IMR-90 (cell line): ENCODE measurements around the gene LENG9. TPM values are rescaled to one million over a fixed set of nuclear protein-coding genes. Genes with fewer than 3 reads are reported as not detected.
"Not testable (repeated sequence)": the region's sequence is repeated elsewhere in the genome, so short reads cannot be mapped to it uniquely, and the experiment has no call there.

Experiments used
- ATAC-seq: fragments of 200-7000 bp; cut with Tn5 transposase; 2 replicates; pipeline ENCODE4 v1.9.1; 2020; ENCODE audit warnings: low read depth, mild to moderate bottlenecking, moderate library complexity
- BruUV-seq: library from RNA; stranded (reverse); fragments of 400-500 nt; replicated peaks from 2 replicates; lab custom pipeline; 2021; lab: Mats Ljungman, UMichigan
- CTCF ChIA-PET: fragments of 300-600 bp; formaldehyde crosslinking; extraction: SDS; loops from one replicate; lab custom pipeline; 2021; ENCODE audit warnings: antibody characterized with exemption; lab: Yijun Ruan, JAX
- POLR2A ChIA-PET: fragments of 300-600 bp; sonication (Branson Sonifier 250); formaldehyde crosslinking; loops from one replicate; lab custom pipeline; 2022; ENCODE audit warnings: antibody characterized with exemption; ENCODE audit not compliant: unreplicated experiment; lab: Charles Lee
- DNase-seq: peaks from one replicate; pipeline ENCODE4 v3.0.0; 2013
- H2AFZ ChIP-seq: replicated peaks from 2 replicates; pipeline ENCODE3; 2013; ENCODE audit warnings: low read length, mild to moderate bottlenecking; ENCODE audit not compliant: poor library complexity
- H2AK5ac ChIP-seq: 2 replicates; pipeline ENCODE4 v1.6.1; 2013; ENCODE audit warnings: low read depth, low read length, inconsistent platforms
- H2AK9ac ChIP-seq: replicated peaks from 2 replicates; pipeline ENCODE3; 2013; ENCODE audit warnings: mild to moderate bottlenecking, low read depth, low read length, moderate library complexity; ENCODE audit not compliant: poor library complexity
- H2BK120ac ChIP-seq: 2 replicates; pipeline ENCODE4 v1.6.1; 2013; ENCODE audit warnings: low read depth, low read length, inconsistent platforms
- H2BK15ac ChIP-seq: 3 replicates; pipeline ENCODE4 v1.6.1; 2013; ENCODE audit warnings: low read depth, low read length, inconsistent platforms
- H2BK20ac ChIP-seq: 2 replicates; pipeline ENCODE4 v1.6.1; 2013; ENCODE audit warnings: low read depth, mild to moderate bottlenecking, inconsistent platforms, low read length, moderate library complexity
- H2BK5ac ChIP-seq: 2 replicates; pipeline ENCODE4 v1.6.1; 2013; ENCODE audit warnings: mild to moderate bottlenecking, low read depth, low read length, inconsistent platforms; ENCODE audit not compliant: poor library complexity, severe bottlenecking
- H3K14ac ChIP-seq: replicated peaks from 2 replicates; pipeline ENCODE4 v1.6.1; 2013; ENCODE audit warnings: low read depth, low read length, inconsistent platforms
- H3K18ac ChIP-seq: 2 replicates; pipeline ENCODE4 v1.6.1; 2013; ENCODE audit warnings: low read depth, low read length, control low read depth
- H3K23ac ChIP-seq: 2 replicates; pipeline ENCODE4 v1.6.1; 2013; ENCODE audit warnings: low read depth, low read length, inconsistent platforms
- H3K27ac ChIP-seq: 2 replicates; pipeline ENCODE4 v1.5.1; 2013; ENCODE audit warnings: mild to moderate bottlenecking, control low read depth, low read length; ENCODE audit not compliant: insufficient read depth
- H3K27me3 ChIP-seq: 2 replicates; pipeline ENCODE4 v1.6.1; 2013; ENCODE audit warnings: low read length; ENCODE audit not compliant: control insufficient read depth, insufficient read depth
- H3K36me3 ChIP-seq: 2 replicates; pipeline ENCODE4 v1.6.1; 2013; ENCODE audit warnings: low read length, mixed read lengths; ENCODE audit not compliant: control insufficient read depth, insufficient read depth
- H3K4ac ChIP-seq: 2 replicates; pipeline ENCODE4 v1.6.1; 2013; ENCODE audit warnings: low read depth, low read length, inconsistent platforms
- H3K4me1 ChIP-seq: 2 replicates; pipeline ENCODE4 v1.6.1; 2013; ENCODE audit warnings: low read length, mixed read lengths; ENCODE audit not compliant: control insufficient read depth, insufficient read depth
- H3K4me2 ChIP-seq: 2 replicates; pipeline ENCODE4 v1.6.1; 2013; ENCODE audit warnings: low read depth, mild to moderate bottlenecking, control low read depth, low read length, moderate library complexity
- H3K4me3 ChIP-seq: 2 replicates; pipeline ENCODE4 v1.5.1; 2013; ENCODE audit warnings: low read depth, mild to moderate bottlenecking, control low read depth, low read length, moderate library complexity; ENCODE audit not compliant: insufficient read depth
- H3K56ac ChIP-seq: 2 replicates; pipeline ENCODE4 v1.6.1; 2013; ENCODE audit warnings: low read length, inconsistent platforms; ENCODE audit not compliant: insufficient read depth; ENCODE audit errors: extremely low read depth
- H3K79me1 ChIP-seq, 2 experiments: 2 replicates each; pipeline ENCODE4 v1.6.1; 2013; ENCODE audit warnings: low read length in 2 of 2, inconsistent platforms in 1 of 2, low read depth in 1 of 2
- H3K9ac ChIP-seq: 2 replicates; pipeline ENCODE4 v1.6.1; 2013; ENCODE audit warnings: low read depth, low read length, control low read depth
- H3K9me1 ChIP-seq: 2 replicates; pipeline ENCODE4 v1.6.1; 2013; ENCODE audit warnings: low read length, inconsistent platforms; ENCODE audit not compliant: insufficient read depth
- H3K9me3 ChIP-seq: 2 replicates; pipeline ENCODE4 v1.6.1; 2013; ENCODE audit warnings: low read length; ENCODE audit not compliant: control insufficient read depth, insufficient read depth
- H4K20me1 ChIP-seq: 2 replicates; pipeline ENCODE4 v1.6.1; 2013; ENCODE audit warnings: low read length, inconsistent platforms; ENCODE audit not compliant: insufficient read depth
- H4K5ac ChIP-seq: 2 replicates; pipeline ENCODE4 v1.6.1; 2013; ENCODE audit warnings: mild to moderate bottlenecking, low read depth, low read length, control low read depth
- H4K8ac ChIP-seq, 2 experiments: 2 replicates each; pipeline ENCODE4 v1.6.1; 2013; ENCODE audit warnings: low read depth in 2 of 2, low read length in 2 of 2, control low read depth in 1 of 2, inconsistent platforms in 1 of 2
- H4K91ac ChIP-seq: 2 replicates; pipeline ENCODE4 v1.6.1; 2013; ENCODE audit warnings: low read depth, low read length, inconsistent platforms; ENCODE audit not compliant: insufficient read depth
- WGBS, 2 experiments: methylation state at CpG; one replicate each; pipeline versions ENCODE4 v1.1.5 to v1.1.7; 2013; ENCODE audit warnings: missing lambda C conversion rate in 2 of 2; ENCODE audit not compliant: insufficient read length in 1 of 2; ENCODE audit errors: extremely low coverage in 2 of 2; 5-methylcytosine and 5-hydroxymethylcytosine counted together
- dilution Hi-C: fragments of 300-500 bp; cut with HindIII; formaldehyde crosslinking; loops from one replicate; pipeline ENCODE4 v1.14.3; 2018; ENCODE audit warnings: low sequenced_read_pairs; ENCODE audit not compliant: unreplicated experiment
- in situ Hi-C: fragments of 300-500 bp; cut with MboI; formaldehyde crosslinking; loops from 3 replicates; pipeline ENCODE4 v1.14.3; 2019; ENCODE audit warnings: low sequenced_read_pairs, inconsistent platforms, mixed read lengths
- intact Hi-C: fragments of 100-400 bp; cut with micrococcal nuclease; formaldehyde crosslinking; loops from 2 replicates; pipeline ENCODE4 v1.10.0; 2022
- polyA plus RNA-seq, 3 experiments: library from polyadenylated mRNA; depleted of rRNA; stranded (reverse); fragments of >200 nt; gene quantifications; 2 replicates each; pipeline ENCODE4 v1.2.3, GENCODE V29; 2012; ENCODE audit warnings: low replicate concordance in 1 of 3
- total RNA-seq: library from RNA; depleted of rRNA; stranded (reverse); fragments of >200 nt; gene quantifications from 2 replicates; pipeline ENCODE4 v1.2.3, GENCODE V29; 2012

The LENG9 gene
- total and polyA plus RNA-seq, 2 of the 4 experiments (the other 2 are of a cell fraction), result 0.94 to 1.1 TPM

DNA sequence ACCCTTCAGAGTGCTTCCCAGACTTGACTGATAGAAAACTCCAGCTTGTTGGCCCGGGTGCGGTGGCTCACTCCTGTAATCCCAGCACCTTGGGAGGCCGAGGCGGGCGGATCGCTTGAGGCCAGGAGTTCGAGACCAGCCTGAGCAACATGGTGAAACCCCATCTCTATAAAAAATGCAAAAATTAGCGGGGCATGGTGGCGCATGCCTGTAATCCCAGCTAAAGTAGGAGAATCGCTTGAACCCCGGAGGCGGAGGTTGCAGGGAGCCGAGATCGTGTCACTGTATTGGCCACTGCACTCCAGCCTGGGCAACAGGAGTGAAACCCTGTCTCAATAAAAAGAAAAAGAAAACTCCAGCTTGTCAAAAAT is 2.5 kb upstream of the LENG9 start:
- H2AK9ac ChIP-seq, H3K9me1 ChIP-seq, H2BK120ac ChIP-seq, BruUV-seq, H2BK20ac ChIP-seq, H3K9ac ChIP-seq, H3K56ac ChIP-seq, H3K27me3 ChIP-seq, H4K5ac ChIP-seq, ATAC-seq, H3K27ac ChIP-seq, H2AFZ ChIP-seq, DNase-seq, H3K4ac ChIP-seq, dilution Hi-C loops, H3K4me3 ChIP-seq, H2AK5ac ChIP-seq, H4K8ac ChIP-seq, H3K18ac ChIP-seq, H3K23ac ChIP-seq, H2BK5ac ChIP-seq, H3K9me3 ChIP-seq, H3K4me2 ChIP-seq, H4K91ac ChIP-seq, H2BK15ac ChIP-seq, POLR2A ChIA-PET, H3K14ac ChIP-seq: not testable (repeated sequence)
- H3K36me3 ChIP-seq, result peaks cover 14% of the 10 kb centered on the region
- in situ Hi-C loops (loop anchor here (25.0 kb wide), 4 partner anchors 354 to 1671 kb away; partner anchors contain the start of genes NAT14, NDUFA3, OSCAR and PRPF31), intact Hi-C loops (loop anchor here (10.0 kb wide), 1 partner anchor 619 kb away; no protein-coding TSS in a partner anchor)
- H4K20me1 ChIP-seq, result peaks cover 21% of the 10 kb centered on the region
- CTCF ChIA-PET, result interaction anchor here (1.2 kb wide), 1 partner anchor 12 kb away, joined by 4 read pairs; no protein-coding TSS in a partner anchor
- peaks cover 3 to 21% of the 10 kb centered on the region in 2 experiments; a peak in 3 of 4 replicates for H3K79me1 ChIP-seq
- peaks cover 20% of the 10 kb centered on the region for H3K4me1 ChIP-seq
- 100% methylated on average over 3 of the region's 14 CpGs; no CpG with 5 or more reads in 1 of the 2 experiments for WGBS, 2 experiments
